NCI-H510A treated with DMSO at 0.1 percent for 48 hours (cell line): Measurements from ENCODE around the gene KBTBD13.
"Not testable (repeated sequence)": the region's sequence is repeated elsewhere in the genome, so short reads cannot be mapped to it uniquely, and the experiment has no call there.

Experiments used
- DNase-seq: peaks from one replicate; lab custom pipeline; 2025; lab: John Stamatoyannopoulos, UW

KBTBD13 gene

GRCh38 chr15:65076486-65077290, at the start of gene KBTBD13:
Gene KBTBD13, plus strand, starts transcription at chr15:65076746. Its CDS starts 70 bp downstream, at chr15:65076816.
- no peak for DNase-seq

GRCh38 chr15:65026756-65027155, 49.8 kb upstream of the KBTBD13 start:
- no peak for DNase-seq

- DNase-seq, result no peak
These were observed 49.0 kb upstream of the KBTBD13 start for GRCh38 chr15:65027593-65027992.

- DNase-seq, result no peak
These were observed 48.2 kb upstream of the KBTBD13 start for GRCh38 chr15:65028338-65028737.

- peak; percentile 52 for DNase-seq
These were observed 47.4 kb upstream of the KBTBD13 start, which contains the start of gene MTFMT for GRCh38 chr15:65028921-65029735. Gene MTFMT, minus strand, starts transcription at chr15:65029639. Its CDS starts 26 bp downstream, at chr15:65029613.

- no peak for DNase-seq
These were observed 46.8 kb upstream of the KBTBD13 start for GRCh38 chr15:65029736-65030208.

GRCh38 chr15:65032801-65033537, 43.6 kb upstream of the KBTBD13 start:
- DNase-seq, result peak; percentile 6

GRCh38 chr15:65033659-65034269, 42.8 kb upstream of the KBTBD13 start:
- DNase-seq, result peak; percentile 30

- DNase-seq, result no peak
These were observed 41.8 kb upstream of the KBTBD13 start for GRCh38 chr15:65034719-65035118.

- no peak for DNase-seq
These were observed 39.2 kb upstream of the KBTBD13 start for GRCh38 chr15:65037309-65037708.

- DNase-seq, result no peak
These were observed 38.1 kb upstream of the KBTBD13 start for GRCh38 chr15:65038428-65038827.

- no peak for DNase-seq
These were observed 37.7 kb upstream of the KBTBD13 start for GRCh38 chr15:65038836-65039235.

GRCh38 chr15:65040461-65040860, 36.1 kb upstream of the KBTBD13 start:
- no peak for DNase-seq

GRCh38 chr15:65041787-65042186, 34.8 kb upstream of the KBTBD13 start:
- DNase-seq, result no peak

GRCh38 chr15:65042776-65043327, 33.7 kb upstream of the KBTBD13 start:
- DNase-seq, result no peak

GRCh38 chr15:65044218-65044617, 32.3 kb upstream of the KBTBD13 start:
- DNase-seq, result not testable (repeated sequence)

GRCh38 chr15:65044724-65045481, 31.6 kb upstream of the KBTBD13 start, which contains the start of gene SLC51B:
Gene SLC51B, plus strand, starts transcription at chr15:65045387. Its CDS starts 4,618 bp downstream, at chr15:65050005.
- DNase-seq, result peak; percentile 31

- no peak for DNase-seq
These were observed 28.3 kb upstream of the KBTBD13 start for GRCh38 chr15:65048241-65048640.

GRCh38 chr15:65049418-65049840, 27.1 kb upstream of the KBTBD13 start:
- peak; percentile 86 for DNase-seq

GRCh38 chr15:65050270-65050669, 26.3 kb upstream of the KBTBD13 start:
- DNase-seq, result no peak
